GM12878 (cell line): ENCODE results near the gene ANAPC2. TPM values are rescaled to one million over a fixed set of nuclear protein-coding genes. Genes with fewer than 3 reads are reported as not detected.

Source experiments
- ATAC-seq: fragments of 200-7000 bp; cut with Tn5 transposase; 3 replicates; pipeline ENCODE4 v1.9.1; 2020; ENCODE audit warnings: mild to moderate bottlenecking, moderate library complexity
- BruUV-seq: library from RNA; stranded (reverse); fragments of 400-500 nt; replicated peaks from 2 replicates; lab custom pipeline; 2021; lab: Mats Ljungman, UMichigan
- CTCF ChIA-PET: fragments of 300-600 bp; sonication (Branson Sonifier 250); formaldehyde crosslinking; extraction: SDS; loops from one replicate; lab custom pipeline; 2021; ENCODE audit warnings: inconsistent platforms; lab: Yijun Ruan, JAX
- POLR2A ChIA-PET: fragments of 350-600 bp; formaldehyde crosslinking; extraction: SDS; loops from one replicate; lab custom pipeline; 2021; ENCODE audit warnings: inconsistent platforms; lab: Charles Lee
- RAD21 ChIA-PET: fragments of 300-600 bp; sonication (Branson Sonifier 250); formaldehyde crosslinking; loops from one replicate; lab custom pipeline; 2023; ENCODE audit warnings: antibody characterized with exemption; ENCODE audit not compliant: unreplicated experiment; lab: Charles Lee
- SMC1A ChIA-PET: fragments of 300-600 bp; sonication (Branson Sonifier 250); formaldehyde crosslinking; loops from one replicate; lab custom pipeline; 2023; ENCODE audit not compliant: unreplicated experiment, uncharacterized antibody; lab: Charles Lee
- DNase-seq: peaks from one replicate; pipeline ENCODE4 v3.0.0-alpha.2; 2011; ENCODE audit warnings: low read depth, low spot score
- FAIRE-seq: peaks from 3 replicates; lab custom pipeline; 2011; peaks lifted over from hg19 to GRCh38; lab: Jason Lieb, UNC
- H2AFZ ChIP-seq: 2 replicates; pipeline ENCODE4 v1.6.0; 2011; ENCODE audit warnings: low read depth, low read length, control low read depth; ENCODE audit not compliant: control insufficient read depth
- H3K27ac ChIP-seq: 2 replicates; pipeline ENCODE4 v1.5.1; 2011; ENCODE audit warnings: control low read depth; ENCODE audit not compliant: control insufficient read depth, insufficient read depth
- H3K27me3 ChIP-seq, 2 experiments: replicated peaks in 1 of 2; 2 replicates each; pipeline versions ENCODE4 v1.6.0 to v1.6.1; 2011; ENCODE audit warnings: low read length in 1 of 2; ENCODE audit not compliant: control insufficient read depth in 2 of 2, insufficient read depth in 2 of 2
- H3K36me3 ChIP-seq, 2 experiments: 2 replicates each; pipeline ENCODE4 v1.5.1; 2011; ENCODE audit warnings: low read length in 1 of 2; ENCODE audit not compliant: control insufficient read depth in 2 of 2, insufficient read depth in 2 of 2
- H3K4me1 ChIP-seq: 2 replicates; pipeline ENCODE4 v1.6.1; 2011; ENCODE audit warnings: mild to moderate bottlenecking, low read length, moderate library complexity, mixed read lengths; ENCODE audit not compliant: control insufficient read depth, insufficient read depth
- H3K4me2 ChIP-seq: 2 replicates; pipeline ENCODE4 v1.6.0; 2011; ENCODE audit warnings: control low read depth; ENCODE audit not compliant: control insufficient read depth, insufficient read depth
- H3K4me3 ChIP-seq: fragments of 200-600 bp; sonication (generic); 2 replicates; pipeline ENCODE4 v1.5.1; 2016
- H3K79me2 ChIP-seq: 2 replicates; pipeline ENCODE4 v1.6.0; 2011; ENCODE audit warnings: low read length; ENCODE audit not compliant: control insufficient read depth, insufficient read depth
- H3K9ac ChIP-seq: 2 replicates; pipeline ENCODE4 v1.8.0; 2011; ENCODE audit warnings: low read length, control low read depth, mixed read lengths; ENCODE audit not compliant: control insufficient read depth, insufficient read depth
- H3K9me3 ChIP-seq: replicated peaks from 3 replicates; pipeline ENCODE4 v1.5.1; 2011; ENCODE audit warnings: mild to moderate bottlenecking, low read length; ENCODE audit not compliant: control insufficient read depth, insufficient read depth
- H4K20me1 ChIP-seq: 2 replicates; pipeline ENCODE4 v1.6.0; 2011; ENCODE audit not compliant: control insufficient read depth, insufficient read depth
- BACH1 ChIP-seq: fragments of 450-650 bp; IDR thresholded peaks from 2 replicates; pipeline ENCODE4 v1.6.1; 2017; ENCODE audit warnings: mild to moderate bottlenecking, borderline replicate concordance
- MEF2B ChIP-seq: fragments of 450-650 bp; IDR thresholded peaks from 2 replicates; pipeline ENCODE4 v1.6.1; 2018; ENCODE audit warnings: mild to moderate bottlenecking, moderate library complexity; ENCODE audit not compliant: partially characterized antibody, poor library complexity, severe bottlenecking
- MTA2 ChIP-seq: fragments of 450-650 bp; IDR thresholded peaks from 2 replicates; pipeline ENCODE4 v1.6.1; 2016; ENCODE audit warnings: low read depth, mild to moderate bottlenecking, moderate library complexity
- NR2C1 ChIP-seq: fragments of 450-650 bp; IDR thresholded peaks from 2 replicates; pipeline ENCODE4 v1.6.1; 2017; ENCODE audit warnings: antibody characterized with exemption, mild to moderate bottlenecking, moderate library complexity
- SMAD1 ChIP-seq: fragments of 450-650 bp; IDR thresholded peaks from 2 replicates; pipeline ENCODE4 v1.6.1; 2018; ENCODE audit warnings: mild to moderate bottlenecking, low read depth; ENCODE audit not compliant: partially characterized antibody
- SMARCA5 ChIP-seq: fragments of 450-650 bp; IDR thresholded peaks from 2 replicates; pipeline ENCODE4 v1.6.1; 2017; ENCODE audit warnings: mild to moderate bottlenecking
- SUZ12 ChIP-seq: fragments of 200-600 bp; sonication (generic); IDR thresholded peaks from one replicate; pipeline ENCODE4 v1.6.1; 2018; ENCODE audit warnings: antibody characterized with exemption, mild to moderate bottlenecking; ENCODE audit not compliant: unreplicated experiment
- TARDBP ChIP-seq: IDR thresholded peaks from 2 replicates; pipeline ENCODE4 v1.6.1; 2016; ENCODE audit warnings: borderline replicate concordance
- WGBS: methylation state at CpG from one replicate; pipeline ENCODE4 v1.1.6; 2016; ENCODE audit warnings: low lambda C conversion rate; ENCODE audit not compliant: insufficient replicate concordance, insufficient coverage; ENCODE audit errors: missing lambda C conversion rate; 5-methylcytosine and 5-hydroxymethylcytosine counted together
- in situ Hi-C: fragments of 300-500 bp; cut with MboI; formaldehyde crosslinking; loops from 9 replicates; pipeline ENCODE4 v1.14.3; 2018; ENCODE audit warnings: mixed read lengths
- intact Hi-C: fragments of 100-400 bp; cut with micrococcal nuclease; formaldehyde crosslinking; loops from one replicate; pipeline ENCODE4 v1.14.2; 2022; ENCODE audit not compliant: unreplicated experiment
- polyA plus RNA-seq, 11 experiments: library from polyadenylated mRNA; depleted of rRNA in 4 of 11; unstranded in 6 of 11; stranded (reverse) in 5 of 11; fragments of >200 nt; fragmentation: Nextera tagmentation in 4 of 11; fragmentation: Illumina TruSeq in 1 of 11; extraction: Ambion mirVana in 4 of 11; extraction: Trizol in 1 of 11; gene quantifications; 1 replicate in 1 of 11; 2 replicates in 10 of 11; pipeline versions ENCODE4 v1.2.1 to v1.2.3, GENCODE V29; 2011 to 2016; ENCODE audit warnings: inconsistent platforms in 2 of 11, missing spikeins in 2 of 11, low read depth in 1 of 11
- total RNA-seq, 4 experiments: library from RNA; depleted of rRNA in 3 of 4; stranded (reverse); fragments of >200 nt in 3 of 4; fragmentation: Illumina TruSeq in 1 of 4; extraction: Trizol in 1 of 4; gene quantifications; 2 replicates each; pipeline versions ENCODE4 v1.2.1 to v1.2.3, GENCODE V29; 2013 to 2021
- TF ChIP-seq, protein P1 (sequence below): IDR thresholded peaks from 2 replicates; pipeline ENCODE4 v1.6.1; 2011; ENCODE audit warnings: low read depth, low read length, improper control_type of control experiment, borderline replicate concordance
- TF ChIP-seq, protein P2 (sequence below): IDR thresholded peaks from 2 replicates; pipeline ENCODE4 v1.6.1; 2012; ENCODE audit warnings: mild to moderate bottlenecking, low read depth, low read length
- TF ChIP-seq, protein P3 (sequence below): fragments of 450-650 bp; IDR thresholded peaks from 2 replicates; pipeline ENCODE4 v1.6.1; 2016; ENCODE audit warnings: mild to moderate bottlenecking
- TF ChIP-seq, protein P4 (sequence below): IDR thresholded peaks from 2 replicates; pipeline ENCODE4 v1.6.1; 2012; ENCODE audit warnings: low read depth, low read length, improper control_type of control experiment
- TF ChIP-seq, protein P5 (sequence below): fragments of 450-650 bp; IDR thresholded peaks from 2 replicates; pipeline ENCODE4 v1.6.1; 2017; ENCODE audit warnings: mild to moderate bottlenecking

The ANAPC2 gene
- total and polyA plus RNA-seq, 10 of the 15 experiments (the other 5 are each of a cell fraction or from before 2014, with no cell fraction given) = 0.03 to 65.2 (median 20.5) TPM

DNA sequence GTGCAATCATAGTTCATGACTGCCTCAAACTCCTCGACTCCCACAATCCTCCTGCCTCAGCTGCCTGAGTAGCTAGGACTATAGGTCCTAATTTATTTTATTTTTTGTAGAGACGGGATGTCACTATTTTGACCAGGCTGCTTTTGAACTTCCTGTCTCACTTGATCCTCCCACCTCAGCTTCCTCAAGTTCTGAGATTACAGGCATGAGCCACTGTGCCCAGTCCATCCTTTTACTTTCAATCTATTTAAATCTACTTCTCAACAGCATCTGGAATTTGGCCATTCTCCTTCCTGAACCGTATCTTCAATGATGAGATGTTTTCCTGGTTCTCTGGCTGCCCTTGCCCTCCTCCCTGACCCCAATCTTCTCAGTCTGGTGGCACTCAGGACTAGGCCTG is 61.6 kb downstream of the ANAPC2 start:
- Histone ChIP-seq H3K79me2 (peaks cover 35% of the 10 kb centered on the region), H3K27me3 (no peaks in the 10 kb centered on the region), H3K9me3 (no peaks in the 10 kb centered on the region), H3K9ac (peak overlapping the region; percentile 85), H3K27ac (peak overlapping the region; percentile 82), H3K4me2 (peak overlapping the region; percentile 91), H3K36me3 (no peaks in the 10 kb centered on the region), H4K20me1 (no peaks in the 10 kb centered on the region), H3K4me3 (peak overlapping the region; percentile 72), H3K4me1 (peaks cover 34% of the 10 kb centered on the region), H2AFZ (no peak overlapping the region)
- intact Hi-C loops (loop anchor here (5.0 kb wide), 1 partner anchor 61 kb away; the partner anchor contains the start of genes ANAPC2 and SSNA1), in situ Hi-C loops (no loop called here)
- peak; percentile 38 for FAIRE-seq
- BruUV-seq = no TSS peak
- CTCF ChIA-PET = interaction anchor here (0.8 to 4.7 kb wide), 4 partner anchors 24 to 74 kb away, joined by 4 to 20 read pairs (median 6); partner anchors contain the start of gene TPRN
- SMC1A ChIA-PET = interaction anchor here (1.3 to 2.3 kb wide), 4 partner anchors 24 to 100 kb away, joined by 3 to 19 read pairs (median 4); partner anchors contain the start of genes MAN1B1 and RNF224
- DNase-seq = no peak
- 1% methylated on average over 3 of the region's 3 CpGs for WGBS
- RAD21 ChIA-PET = interaction anchor here (1.1 to 2.6 kb wide), 4 partner anchors 24 to 96 kb away, joined by 5 to 29 read pairs (median 9); partner anchors contain the start of gene RNF208
- no peak for ATAC-seq
- POLR2A ChIA-PET = interaction anchor here (0.6 to 7.7 kb wide), 10 partner anchors 12 to 346 kb away, joined by 3 to 166 read pairs (median 8); partner anchors contain the start of genes ANAPC2, RNF208, SSNA1 and TPRN
- TF ChIP-seq MTA2 = no peak
- no peak for TF ChIP-seq SMARCA5
- TF ChIP-seq SUZ12 = no peak
- TF ChIP-seq, protein P1, sequence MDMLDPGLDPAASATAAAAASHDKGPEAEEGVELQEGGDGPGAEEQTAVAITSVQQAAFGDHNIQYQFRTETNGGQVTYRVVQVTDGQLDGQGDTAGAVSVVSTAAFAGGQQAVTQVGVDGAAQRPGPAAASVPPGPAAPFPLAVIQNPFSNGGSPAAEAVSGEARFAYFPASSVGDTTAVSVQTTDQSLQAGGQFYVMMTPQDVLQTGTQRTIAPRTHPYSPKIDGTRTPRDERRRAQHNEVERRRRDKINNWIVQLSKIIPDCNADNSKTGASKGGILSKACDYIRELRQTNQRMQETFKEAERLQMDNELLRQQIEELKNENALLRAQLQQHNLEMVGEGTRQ = no peak
- TF ChIP-seq, protein P2, sequence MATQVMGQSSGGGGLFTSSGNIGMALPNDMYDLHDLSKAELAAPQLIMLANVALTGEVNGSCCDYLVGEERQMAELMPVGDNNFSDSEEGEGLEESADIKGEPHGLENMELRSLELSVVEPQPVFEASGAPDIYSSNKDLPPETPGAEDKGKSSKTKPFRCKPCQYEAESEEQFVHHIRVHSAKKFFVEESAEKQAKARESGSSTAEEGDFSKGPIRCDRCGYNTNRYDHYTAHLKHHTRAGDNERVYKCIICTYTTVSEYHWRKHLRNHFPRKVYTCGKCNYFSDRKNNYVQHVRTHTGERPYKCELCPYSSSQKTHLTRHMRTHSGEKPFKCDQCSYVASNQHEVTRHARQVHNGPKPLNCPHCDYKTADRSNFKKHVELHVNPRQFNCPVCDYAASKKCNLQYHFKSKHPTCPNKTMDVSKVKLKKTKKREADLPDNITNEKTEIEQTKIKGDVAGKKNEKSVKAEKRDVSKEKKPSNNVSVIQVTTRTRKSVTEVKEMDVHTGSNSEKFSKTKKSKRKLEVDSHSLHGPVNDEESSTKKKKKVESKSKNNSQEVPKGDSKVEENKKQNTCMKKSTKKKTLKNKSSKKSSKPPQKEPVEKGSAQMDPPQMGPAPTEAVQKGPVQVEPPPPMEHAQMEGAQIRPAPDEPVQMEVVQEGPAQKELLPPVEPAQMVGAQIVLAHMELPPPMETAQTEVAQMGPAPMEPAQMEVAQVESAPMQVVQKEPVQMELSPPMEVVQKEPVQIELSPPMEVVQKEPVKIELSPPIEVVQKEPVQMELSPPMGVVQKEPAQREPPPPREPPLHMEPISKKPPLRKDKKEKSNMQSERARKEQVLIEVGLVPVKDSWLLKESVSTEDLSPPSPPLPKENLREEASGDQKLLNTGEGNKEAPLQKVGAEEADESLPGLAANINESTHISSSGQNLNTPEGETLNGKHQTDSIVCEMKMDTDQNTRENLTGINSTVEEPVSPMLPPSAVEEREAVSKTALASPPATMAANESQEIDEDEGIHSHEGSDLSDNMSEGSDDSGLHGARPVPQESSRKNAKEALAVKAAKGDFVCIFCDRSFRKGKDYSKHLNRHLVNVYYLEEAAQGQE = no peak
- TF ChIP-seq, protein P3, sequence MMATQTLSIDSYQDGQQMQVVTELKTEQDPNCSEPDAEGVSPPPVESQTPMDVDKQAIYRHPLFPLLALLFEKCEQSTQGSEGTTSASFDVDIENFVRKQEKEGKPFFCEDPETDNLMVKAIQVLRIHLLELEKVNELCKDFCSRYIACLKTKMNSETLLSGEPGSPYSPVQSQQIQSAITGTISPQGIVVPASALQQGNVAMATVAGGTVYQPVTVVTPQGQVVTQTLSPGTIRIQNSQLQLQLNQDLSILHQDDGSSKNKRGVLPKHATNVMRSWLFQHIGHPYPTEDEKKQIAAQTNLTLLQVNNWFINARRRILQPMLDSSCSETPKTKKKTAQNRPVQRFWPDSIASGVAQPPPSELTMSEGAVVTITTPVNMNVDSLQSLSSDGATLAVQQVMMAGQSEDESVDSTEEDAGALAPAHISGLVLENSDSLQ = no peak
- no peak for TF ChIP-seq BACH1
- no peak for TF ChIP-seq MEF2B
- TF ChIP-seq, protein P4, sequence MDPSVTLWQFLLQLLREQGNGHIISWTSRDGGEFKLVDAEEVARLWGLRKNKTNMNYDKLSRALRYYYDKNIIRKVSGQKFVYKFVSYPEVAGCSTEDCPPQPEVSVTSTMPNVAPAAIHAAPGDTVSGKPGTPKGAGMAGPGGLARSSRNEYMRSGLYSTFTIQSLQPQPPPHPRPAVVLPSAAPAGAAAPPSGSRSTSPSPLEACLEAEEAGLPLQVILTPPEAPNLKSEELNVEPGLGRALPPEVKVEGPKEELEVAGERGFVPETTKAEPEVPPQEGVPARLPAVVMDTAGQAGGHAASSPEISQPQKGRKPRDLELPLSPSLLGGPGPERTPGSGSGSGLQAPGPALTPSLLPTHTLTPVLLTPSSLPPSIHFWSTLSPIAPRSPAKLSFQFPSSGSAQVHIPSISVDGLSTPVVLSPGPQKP = no peak
- TF ChIP-seq SMAD1 = no peak
- no peak for TF ChIP-seq TARDBP
- TF ChIP-seq, protein P5, sequence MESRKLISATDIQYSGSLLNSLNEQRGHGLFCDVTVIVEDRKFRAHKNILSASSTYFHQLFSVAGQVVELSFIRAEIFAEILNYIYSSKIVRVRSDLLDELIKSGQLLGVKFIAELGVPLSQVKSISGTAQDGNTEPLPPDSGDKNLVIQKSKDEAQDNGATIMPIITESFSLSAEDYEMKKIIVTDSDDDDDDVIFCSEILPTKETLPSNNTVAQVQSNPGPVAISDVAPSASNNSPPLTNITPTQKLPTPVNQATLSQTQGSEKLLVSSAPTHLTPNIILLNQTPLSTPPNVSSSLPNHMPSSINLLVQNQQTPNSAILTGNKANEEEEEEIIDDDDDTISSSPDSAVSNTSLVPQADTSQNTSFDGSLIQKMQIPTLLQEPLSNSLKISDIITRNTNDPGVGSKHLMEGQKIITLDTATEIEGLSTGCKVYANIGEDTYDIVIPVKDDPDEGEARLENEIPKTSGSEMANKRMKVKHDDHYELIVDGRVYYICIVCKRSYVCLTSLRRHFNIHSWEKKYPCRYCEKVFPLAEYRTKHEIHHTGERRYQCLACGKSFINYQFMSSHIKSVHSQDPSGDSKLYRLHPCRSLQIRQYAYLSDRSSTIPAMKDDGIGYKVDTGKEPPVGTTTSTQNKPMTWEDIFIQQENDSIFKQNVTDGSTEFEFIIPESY = no peak
- no peak for TF ChIP-seq NR2C1
